Measurements from ENCODE around the gene CBX7. TPM values are rescaled to one million over a fixed set of nuclear protein-coding genes. Genes with fewer than 3 reads are reported as not detected.
A peak's percentile ranks its signal among the peaks of the same experiment; 100 is the strongest.

CBX7 gene
- total and polyA plus RNA-seq, 2 donors (not counting 3 experiments of a cell fraction or from before 2014, with no cell fraction given), result 3.4 to 7.1 TPM

DNA sequence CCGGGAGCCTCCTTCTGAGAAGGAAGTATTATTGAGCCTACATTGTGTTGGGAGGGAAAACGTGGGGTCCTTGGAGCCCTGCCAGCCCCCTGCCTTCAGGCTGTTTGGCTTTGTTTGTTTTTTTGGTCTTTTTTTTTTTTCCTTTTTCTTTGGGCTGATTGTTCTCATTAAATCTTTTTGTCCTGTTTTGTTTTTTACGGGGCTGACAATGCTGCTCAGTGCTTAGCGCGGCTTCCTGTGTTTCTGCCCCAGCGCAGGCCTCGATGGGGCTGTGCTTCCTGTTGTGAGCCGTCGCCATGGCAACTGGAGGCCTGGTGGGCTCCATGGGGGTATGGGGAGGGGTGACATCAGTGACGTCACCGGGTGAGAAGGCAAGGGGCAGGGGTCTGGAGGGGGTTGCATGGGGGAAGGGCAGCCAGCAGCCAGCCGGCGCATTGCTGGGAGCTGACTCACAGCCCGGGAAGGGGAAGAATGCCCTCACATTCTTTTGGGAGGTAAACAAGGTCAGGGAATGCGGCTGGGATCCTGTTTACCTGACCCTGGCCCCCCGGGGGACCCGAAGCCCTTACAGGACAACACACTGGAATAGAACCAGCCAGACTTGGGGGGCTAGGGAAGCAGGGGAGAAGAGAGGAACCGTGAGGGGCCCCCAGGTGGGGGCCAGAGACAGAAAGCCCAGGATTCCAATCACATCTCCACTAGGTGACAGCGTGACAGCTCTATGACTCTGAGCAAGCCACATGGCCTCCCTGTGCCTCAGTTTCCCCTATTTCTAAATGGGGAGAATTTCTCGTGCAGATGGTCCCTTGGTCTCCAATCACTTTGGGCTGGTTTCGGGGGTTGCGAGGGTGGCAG is 22.2 kb upstream of the CBX7 start:
- POLR2A ChIA-PET, result interaction anchor here (0.7 to 2.0 kb wide), 8 partner anchors 28 to 144 kb away, joined by 3 to 7 read pairs (median 6); no protein-coding TSS in a partner anchor
- H3K9ac ChIP-seq (replicated peaks; ENCODE audit: extremely low read depth, insufficient read depth, low read length), result peak overlapping the region; percentile 90
- CTCF ChIA-PET, result interaction anchor here (1.0 to 5.9 kb wide), 11 partner anchors 40 to 157 kb away, joined by 3 to 72 read pairs (median 5); partner anchors contain the start of gene PDGFB
- peak overlapping the region; percentile 28 for H3K4me2 ChIP-seq (ENCODE audit: insufficient read depth, low read length)
- H3K9me1 ChIP-seq (replicated peaks; ENCODE audit: control insufficient read depth, extremely low read depth, insufficient read depth, low read length), result no peaks in the 10 kb centered on the region
- no peaks in the 10 kb centered on the region for H3K36me3 ChIP-seq (ENCODE audit: control insufficient read depth in 2 of 2, extremely low read depth in 1 of 2, insufficient read depth in 2 of 2, low read length in 2 of 2)
- no peak overlapping the region for H3K4me3 ChIP-seq (replicated peaks in 1 of 3; ENCODE audit: insufficient read depth in 1 of 3, low read depth in 1 of 3, low read length in 3 of 3)
- intact Hi-C loops (cut with micrococcal nuclease) (loop anchor here (1.0 to 10.0 kb wide), 6 partner anchors 21 to 350 kb away; partner anchors contain the start of gene ATF4), dilution Hi-C loops (cut with MboI; ENCODE audit: extremely low pct_ligation_motif_present, low sequenced_read_pairs) (no loop called here)
- FAIRE-seq (peak; percentile 96), DNase-seq (ENCODE audit: low read depth, low spot score) (peak; percentile 100)
- H3K27me3 ChIP-seq (ENCODE audit: control insufficient read depth in 2 of 2, insufficient read depth in 2 of 2, low read length in 2 of 2), result no peaks in the 10 kb centered on the region
- BruUV-seq (replicated peaks), result no TSS peak
- peaks cover 83% of the 10 kb centered on the region for H3K4me1 ChIP-seq (ENCODE audit: control insufficient read depth, extremely low read depth, insufficient read depth, low read length)
- H2AFZ ChIP-seq (ENCODE audit: low read depth, low read length), result no peak overlapping the region
- no peaks in the 10 kb centered on the region for H3K9me3 ChIP-seq (replicated peaks; ENCODE audit: control insufficient read depth, insufficient read depth, low read length)
- no peaks in the 10 kb centered on the region for H3K79me2 ChIP-seq (ENCODE audit: control insufficient read depth, insufficient read depth, low read length)
- peak overlapping the region; percentile 99 for H3K27ac ChIP-seq (ENCODE audit: insufficient read depth, low read depth, low read length)
- no peaks in the 10 kb centered on the region for H4K20me1 ChIP-seq (replicated peaks; ENCODE audit: control insufficient read depth, extremely low read depth, insufficient read depth, low read length)
- TF ChIP-seq, protein P1, sequence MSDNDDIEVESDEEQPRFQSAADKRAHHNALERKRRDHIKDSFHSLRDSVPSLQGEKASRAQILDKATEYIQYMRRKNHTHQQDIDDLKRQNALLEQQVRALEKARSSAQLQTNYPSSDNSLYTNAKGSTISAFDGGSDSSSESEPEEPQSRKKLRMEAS (IDR thresholded peaks at IDR 0.05; ENCODE audit: insufficient read depth, insufficient read length), result peak; percentile 47
- TF ChIP-seq POLR2AphosphoS5 (IDR thresholded peaks at IDR 0.05; ENCODE audit: insufficient read depth, low read depth, low read length) (peak; percentile 97), MYC (IDR thresholded peaks at IDR 0.05; ENCODE audit: low read depth, low read length) (peak; percentile 85), JUN (IDR thresholded peaks at IDR 0.05; ENCODE audit: borderline replicate concordance, insufficient read depth, insufficient read length, low read depth) (peak; percentile 91), FOS (IDR thresholded peaks at IDR 0.05; ENCODE audit: borderline replicate concordance, insufficient read depth, low read length) (peak; percentile 93), GATA2 (IDR thresholded peaks at IDR 0.05; ENCODE audit: insufficient read depth, insufficient read length, low read depth, low read length) (peak; percentile 59), EZH2 (IDR thresholded peaks at IDR 0.05; ENCODE audit: borderline replicate concordance, low read depth, low read length, severe bottlenecking) (no peak), POLR2A (IDR thresholded peaks at IDR 0.05; ENCODE audit: low read depth, low read length) (no peak)
- TF ChIP-seq, protein P2, sequence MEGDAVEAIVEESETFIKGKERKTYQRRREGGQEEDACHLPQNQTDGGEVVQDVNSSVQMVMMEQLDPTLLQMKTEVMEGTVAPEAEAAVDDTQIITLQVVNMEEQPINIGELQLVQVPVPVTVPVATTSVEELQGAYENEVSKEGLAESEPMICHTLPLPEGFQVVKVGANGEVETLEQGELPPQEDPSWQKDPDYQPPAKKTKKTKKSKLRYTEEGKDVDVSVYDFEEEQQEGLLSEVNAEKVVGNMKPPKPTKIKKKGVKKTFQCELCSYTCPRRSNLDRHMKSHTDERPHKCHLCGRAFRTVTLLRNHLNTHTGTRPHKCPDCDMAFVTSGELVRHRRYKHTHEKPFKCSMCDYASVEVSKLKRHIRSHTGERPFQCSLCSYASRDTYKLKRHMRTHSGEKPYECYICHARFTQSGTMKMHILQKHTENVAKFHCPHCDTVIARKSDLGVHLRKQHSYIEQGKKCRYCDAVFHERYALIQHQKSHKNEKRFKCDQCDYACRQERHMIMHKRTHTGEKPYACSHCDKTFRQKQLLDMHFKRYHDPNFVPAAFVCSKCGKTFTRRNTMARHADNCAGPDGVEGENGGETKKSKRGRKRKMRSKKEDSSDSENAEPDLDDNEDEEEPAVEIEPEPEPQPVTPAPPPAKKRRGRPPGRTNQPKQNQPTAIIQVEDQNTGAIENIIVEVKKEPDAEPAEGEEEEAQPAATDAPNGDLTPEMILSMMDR (IDR thresholded peaks at IDR 0.05; ENCODE audit: extremely low read depth in 1 of 2, insufficient read depth in 1 of 2, low read depth in 1 of 2, low read length in 2 of 2), result no peak

Data from endothelial cell of umbilical vein (primary cell).